HG03103 (cell line): ENCODE measurements around the gene TBL1X.

Experiments used
- ATAC-seq: cut with Tn5 transposase; IDR thresholded peaks from one replicate; pipeline ENCODE4 v1.9.1; 2021; ENCODE audit warnings: low read depth; ENCODE audit not compliant: unreplicated experiment

The TBL1X gene

DNA sequence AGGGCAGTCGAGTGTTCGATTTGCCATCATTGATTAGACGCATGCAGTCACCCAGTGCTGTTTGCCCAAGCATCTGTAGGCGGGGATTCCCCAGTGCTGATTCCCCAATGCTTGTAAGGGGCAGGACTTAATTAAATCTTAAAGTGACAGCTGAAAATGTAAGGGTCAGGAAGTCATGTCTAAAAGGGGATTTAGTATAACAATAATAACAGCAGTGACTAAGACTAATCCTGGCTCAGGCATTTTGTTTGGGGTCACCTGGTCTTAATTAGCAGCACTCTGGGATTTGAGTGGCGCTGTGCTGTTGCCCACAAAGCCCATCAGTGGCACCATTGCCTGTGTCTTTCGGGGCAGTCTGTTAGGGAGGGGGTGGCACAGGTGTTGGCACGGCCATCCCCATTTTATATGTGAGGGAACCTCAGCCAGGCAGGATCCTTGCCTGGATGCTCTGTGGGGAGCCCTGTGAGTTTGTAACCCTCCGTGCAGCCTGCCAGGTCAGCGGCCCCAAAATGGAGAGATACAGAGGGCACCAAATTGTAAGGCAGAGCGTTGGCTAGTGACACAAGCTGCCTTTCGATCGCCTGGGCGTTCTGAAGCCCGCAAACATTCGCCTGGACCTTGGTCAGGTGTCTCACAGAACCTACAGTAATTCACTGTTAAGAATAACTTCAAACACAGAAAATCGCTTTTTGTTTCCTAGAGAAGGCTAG is 146.7 kb downstream of the TBL1X start:
- no peak for ATAC-seq

GRCh38 chrX:9612146-9612505 is 147.3 kb downstream of the TBL1X start:
- no peak for ATAC-seq

DNA sequence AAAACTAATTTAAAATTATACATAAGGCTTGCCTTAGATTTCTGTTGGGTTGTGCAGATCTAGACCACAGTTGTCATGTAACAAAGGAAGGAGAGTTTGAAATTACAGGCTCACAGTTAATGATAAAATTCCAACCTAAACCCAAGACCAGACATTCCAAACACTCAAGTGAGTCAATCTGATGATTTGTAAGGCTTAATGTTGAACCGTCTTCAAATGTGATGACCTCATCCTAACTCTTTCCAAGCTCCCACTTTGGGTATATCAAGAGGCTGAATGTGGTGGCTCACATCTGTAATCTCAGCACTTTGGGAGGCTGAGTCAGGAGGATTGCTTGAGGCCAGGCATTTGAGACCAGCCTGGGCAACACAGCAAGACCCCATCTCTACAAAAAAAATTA is 149.2 kb downstream of the TBL1X start:
- no peak for ATAC-seq

GRCh38 chrX:9619133-9619532 is 154.3 kb downstream of the TBL1X start:
- ATAC-seq: no peak

GRCh38 chrX:9619581-9619980 is 154.7 kb downstream of the TBL1X start:
- ATAC-seq: no peak

- ATAC-seq: no peak
Measured at GRCh38 chrX:9622128-9622527, 157.3 kb downstream of the TBL1X start.

DNA sequence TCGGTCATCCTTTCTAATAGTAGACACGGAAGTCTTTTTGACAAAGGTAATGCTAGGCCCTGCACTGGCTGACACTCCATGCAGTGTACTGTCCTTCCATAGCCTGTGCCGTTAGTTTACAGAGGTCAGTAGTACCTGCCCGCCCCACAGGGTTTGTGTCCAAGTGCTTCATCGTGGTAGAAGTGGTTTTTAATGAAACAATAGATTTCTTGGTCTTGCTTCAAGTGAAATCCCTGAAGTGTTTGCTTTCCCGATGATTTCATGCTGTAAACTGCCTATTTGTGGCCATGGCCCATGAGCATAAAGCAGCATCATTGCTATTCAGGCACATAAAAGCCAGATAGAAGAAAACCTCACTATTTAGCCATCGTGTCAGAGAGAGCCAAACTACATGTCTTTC is 161.5 kb downstream of the TBL1X start:
- no peak for ATAC-seq

DNA sequence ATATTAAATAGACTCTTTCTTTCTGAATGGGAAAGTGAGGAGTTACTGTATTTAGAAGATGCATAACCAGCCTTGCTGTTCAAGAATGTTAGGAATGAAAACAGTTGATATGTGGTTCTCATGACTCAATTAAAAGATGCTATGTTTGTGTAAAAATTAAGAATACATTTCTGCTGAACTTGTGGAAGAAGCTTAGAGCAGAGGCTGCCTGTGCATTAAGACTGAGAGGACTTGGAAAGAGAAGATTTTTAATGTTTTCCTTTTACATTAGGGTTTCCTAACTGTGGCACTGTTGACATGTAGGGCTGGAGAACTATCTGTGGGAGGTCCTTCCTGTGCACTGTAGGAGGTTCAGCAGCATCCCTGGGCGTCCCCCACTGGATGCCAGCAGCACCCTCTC is 163.1 kb downstream of the TBL1X start:
- ATAC-seq: no peak

DNA sequence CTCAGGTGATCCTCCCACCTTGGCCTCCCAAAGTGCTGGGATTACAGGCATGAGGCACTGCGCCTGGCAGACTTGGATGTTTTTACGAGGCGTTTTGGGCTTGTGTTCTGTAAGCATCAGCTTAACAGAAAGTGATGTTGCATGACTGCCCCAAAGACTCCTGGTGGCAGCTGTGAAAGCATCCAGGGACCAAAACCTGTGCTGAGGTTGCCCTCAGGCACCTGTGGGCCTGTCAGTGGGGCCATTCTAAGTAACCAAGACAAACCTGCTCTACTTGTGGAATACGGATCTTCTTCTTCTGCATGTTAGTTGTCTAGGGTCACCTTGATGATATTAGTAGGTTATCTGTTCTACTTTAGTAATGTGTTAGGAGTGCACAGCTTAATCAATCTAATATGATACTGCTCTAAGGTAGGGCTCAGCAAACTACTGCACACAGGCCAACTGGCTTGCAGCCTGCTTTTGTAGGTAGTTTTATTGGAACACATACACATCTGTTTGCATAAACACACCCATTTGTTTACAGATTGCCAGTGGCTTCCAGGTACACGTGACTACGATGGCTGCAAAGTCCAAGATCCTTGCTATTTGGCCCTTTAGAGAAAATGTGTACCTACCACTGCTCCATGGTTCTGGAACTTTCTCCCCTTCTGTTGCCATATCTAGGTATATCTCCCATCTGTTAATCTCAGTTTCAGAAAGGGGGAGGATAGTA is 164.1 kb downstream of the TBL1X start:
- ATAC-seq: no peak

- no peak for ATAC-seq
Measured at GRCh38 chrX:9634551-9634950, 169.7 kb downstream of the TBL1X start.

DNA sequence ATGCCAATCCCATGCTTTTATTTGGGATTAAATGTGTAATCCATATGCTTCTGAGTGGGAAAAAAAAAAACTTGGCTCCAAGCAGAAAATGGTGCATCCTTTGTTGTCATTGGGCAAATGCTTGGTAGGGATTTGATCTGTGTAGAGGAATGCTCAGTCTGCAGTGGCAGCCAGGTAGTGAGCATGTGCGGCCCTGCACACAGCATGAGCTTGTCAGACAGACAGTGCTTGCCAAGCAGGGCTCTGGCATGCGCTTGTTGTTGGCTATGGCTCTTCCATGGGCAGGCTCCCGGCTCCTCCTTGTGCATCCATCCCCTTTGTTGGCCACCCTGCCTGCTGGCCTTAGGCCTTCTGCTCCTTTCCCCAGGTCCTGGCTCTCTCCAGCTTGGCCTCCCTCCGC is 170.5 kb downstream of the TBL1X start:
- no peak for ATAC-seq

- ATAC-seq: no peak
Measured at GRCh38 chrX:9635803-9636202, 170.9 kb downstream of the TBL1X start.

GRCh38 chrX:9638871-9639270 is 174.0 kb downstream of the TBL1X start:
- ATAC-seq: no peak

GRCh38 chrX:9642270-9642995 is 177.6 kb downstream of the TBL1X start:
- ATAC-seq: no peak

GRCh38 chrX:9643807-9644206 is 178.9 kb downstream of the TBL1X start:
- ATAC-seq: no peak

GRCh38 chrX:9644335-9644734 is 179.5 kb downstream of the TBL1X start:
- peak; percentile 74 for ATAC-seq

DNA sequence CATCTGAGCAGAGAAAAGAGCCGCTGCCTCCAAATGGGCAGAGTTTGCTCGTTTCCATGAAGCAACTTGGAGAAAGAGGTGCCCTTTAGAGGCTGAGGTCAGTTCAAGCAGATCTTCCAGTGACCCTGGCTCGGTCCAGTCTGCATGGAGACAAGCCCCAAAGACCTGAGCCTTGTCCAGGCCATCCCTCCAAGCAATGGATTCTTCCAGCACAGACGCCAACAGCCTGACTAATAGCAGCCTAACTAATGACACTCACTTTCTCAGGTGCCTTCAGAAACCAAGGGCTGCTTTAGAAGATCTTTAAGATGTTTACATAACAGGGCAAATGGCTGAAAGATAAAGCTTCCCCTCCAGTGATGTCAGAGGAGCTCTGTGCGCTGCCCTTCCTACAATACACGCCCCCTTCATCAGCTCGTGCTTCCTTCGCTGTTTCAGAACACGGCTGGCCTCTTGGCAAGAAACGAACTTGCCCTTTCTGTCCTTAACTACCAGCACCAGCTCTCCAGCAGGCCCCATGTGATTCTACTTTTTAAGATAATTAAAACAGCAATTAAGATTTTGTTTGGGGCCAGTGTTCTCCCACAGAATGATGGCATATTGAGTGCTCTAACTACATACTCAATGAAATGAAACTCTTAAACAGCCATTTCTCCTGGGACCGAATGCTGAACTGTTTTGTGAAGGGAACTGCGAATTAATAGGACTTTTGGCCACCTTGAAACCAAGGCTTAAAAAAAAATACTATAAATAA is 181.8 kb downstream of the TBL1X start:
- ATAC-seq: no peak

DNA sequence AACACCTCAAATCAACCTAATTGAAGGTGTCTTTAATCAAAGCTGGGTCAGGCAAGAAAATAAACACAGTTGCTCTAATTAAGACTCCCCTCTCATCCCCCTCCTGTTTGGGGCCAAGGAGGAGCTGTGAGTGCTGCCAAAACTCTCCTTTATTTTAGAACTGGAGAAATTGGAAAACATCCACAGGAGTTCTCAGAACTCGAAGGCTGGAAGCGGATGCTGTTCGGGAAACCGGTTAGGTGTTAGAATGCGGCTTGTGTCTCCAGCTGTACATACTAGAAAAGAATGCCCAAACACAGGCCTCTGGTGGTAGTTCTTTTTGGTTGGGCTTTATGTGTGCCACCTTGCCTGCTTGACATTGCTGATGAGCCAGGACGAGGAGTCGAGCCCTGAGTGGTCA is 182.6 kb downstream of the TBL1X start:
- no peak for ATAC-seq

DNA sequence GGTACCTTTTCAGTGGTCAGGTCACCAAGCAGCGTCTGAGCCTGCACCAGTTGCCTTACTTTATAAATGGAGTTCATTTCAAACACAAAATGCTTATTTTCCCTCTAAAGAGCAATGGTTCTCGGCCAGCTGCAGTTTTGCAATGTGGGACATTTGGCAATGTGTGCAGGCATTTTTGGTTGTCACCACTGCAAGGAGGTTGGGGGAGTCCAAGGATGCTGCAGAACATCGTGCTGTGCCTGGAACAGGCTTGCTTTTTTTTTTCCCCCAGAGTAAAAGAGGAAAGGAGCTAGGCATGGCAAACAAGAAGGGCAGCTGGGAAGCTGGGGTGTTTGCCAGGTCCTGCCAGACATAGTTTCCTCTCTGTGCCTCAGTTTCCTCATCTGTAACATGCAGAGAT is 185.2 kb downstream of the TBL1X start:
- no peak for ATAC-seq

DNA sequence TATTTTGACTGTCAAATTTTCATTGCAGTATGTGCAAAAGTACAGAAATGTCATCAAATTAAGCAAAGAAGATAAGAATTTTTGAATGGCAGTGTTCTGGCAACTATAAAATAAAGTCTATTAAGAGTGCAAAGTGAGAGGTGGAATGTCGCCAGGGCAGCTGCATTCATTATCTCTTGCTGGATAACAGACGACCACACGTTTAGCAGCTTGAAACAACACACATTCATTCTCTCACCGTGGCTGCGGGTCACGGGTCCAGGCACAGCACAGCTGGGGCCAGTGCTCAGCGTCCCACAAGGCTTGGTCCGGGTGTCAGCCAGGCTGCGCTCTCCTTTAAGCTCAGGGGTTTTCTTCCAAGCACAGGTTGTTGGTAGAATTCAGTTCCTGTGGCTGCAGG is 186.9 kb downstream of the TBL1X start:
- no peak for ATAC-seq

DNA sequence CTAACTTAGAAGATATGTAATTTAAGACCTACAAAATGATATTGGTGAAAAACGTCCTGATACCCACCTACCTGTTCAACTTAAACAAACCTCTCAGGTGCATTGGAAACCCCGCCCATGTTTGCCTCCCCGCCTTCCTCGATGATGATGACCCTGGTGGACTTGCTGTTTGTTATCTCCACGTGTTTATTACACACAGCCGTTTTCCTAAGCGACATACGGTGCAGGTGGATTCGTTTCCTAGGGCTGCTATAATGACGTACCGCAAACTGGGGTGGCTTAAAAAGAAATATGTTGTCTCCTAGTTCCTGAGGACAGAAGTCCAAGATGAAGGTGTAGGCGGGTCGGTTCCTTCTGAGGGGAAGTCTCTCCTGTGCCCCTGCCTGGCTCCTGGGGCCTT is 190.1 kb downstream of the TBL1X start:
- no peak for ATAC-seq
